ENCODE results near the gene DHRS3.

DNA sequence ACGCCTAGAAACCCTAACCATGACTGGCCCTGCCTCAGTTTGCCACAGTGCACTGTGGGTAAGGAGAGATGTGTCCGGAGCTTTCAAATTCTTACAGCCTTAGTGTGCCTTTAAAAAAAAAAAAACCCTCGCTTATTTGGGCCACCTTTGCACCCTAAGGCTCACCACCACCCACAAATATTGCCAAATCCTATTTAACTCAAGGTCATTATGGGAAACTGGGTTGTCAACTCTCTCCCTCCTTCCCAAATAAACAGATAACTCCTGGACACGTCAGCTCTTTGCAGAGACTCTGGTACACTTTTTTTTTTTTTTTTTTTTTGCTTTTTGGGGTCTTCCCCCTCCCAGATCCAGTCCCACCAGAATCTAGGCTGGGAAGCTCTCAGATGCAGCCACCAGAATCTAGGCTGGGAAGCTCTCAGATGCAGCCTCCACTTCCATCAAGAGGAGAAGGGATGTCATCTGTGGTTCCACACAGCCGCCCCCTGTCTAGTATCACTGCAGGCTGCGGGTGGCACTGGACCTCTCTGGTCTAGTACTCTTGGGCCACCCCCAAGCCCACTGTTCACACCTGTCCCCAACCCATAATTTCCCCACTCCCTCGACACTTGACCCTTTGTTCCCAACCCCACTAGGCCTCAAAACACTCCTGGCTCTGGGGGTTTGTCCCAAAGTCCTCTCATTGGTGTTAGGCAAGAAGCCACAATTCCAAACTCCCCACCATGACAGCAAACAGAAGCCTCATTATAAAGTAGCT is 3.4 kb downstream of the DHRS3 start:
- TF ChIP-seq YY1 (IDR thresholded peaks at IDR 0.05; ENCODE audit: insufficient read depth, insufficient read length) = no peak
- TF ChIP-seq ZNF274 (IDR thresholded peaks at IDR 0.05; ENCODE audit: low read depth, low read length) = no peak
